GM12878 (cell line): ENCODE results near the gene SIDT2. TPM values are rescaled to one million over a fixed set of nuclear protein-coding genes. Genes with fewer than 3 reads are reported as not detected.
A peak's percentile ranks its signal among the peaks of the same experiment; 100 is the strongest.

Experiments
- ATAC-seq: fragments of 200-7000 bp; cut with Tn5 transposase; 3 replicates; pipeline ENCODE4 v1.9.1; 2020; ENCODE audit warnings: mild to moderate bottlenecking, moderate library complexity
- BruUV-seq: library from RNA; stranded (reverse); fragments of 400-500 nt; replicated peaks from 2 replicates; lab custom pipeline; 2021; lab: Mats Ljungman, UMichigan
- CTCF ChIA-PET: fragments of 300-600 bp; sonication (Branson Sonifier 250); formaldehyde crosslinking; extraction: SDS; loops from one replicate; lab custom pipeline; 2021; ENCODE audit warnings: inconsistent platforms; lab: Yijun Ruan, JAX
- POLR2A ChIA-PET: fragments of 350-600 bp; formaldehyde crosslinking; extraction: SDS; loops from one replicate; lab custom pipeline; 2021; ENCODE audit warnings: inconsistent platforms; lab: Charles Lee
- RAD21 ChIA-PET: fragments of 300-600 bp; sonication (Branson Sonifier 250); formaldehyde crosslinking; loops from one replicate; lab custom pipeline; 2023; ENCODE audit warnings: antibody characterized with exemption; ENCODE audit not compliant: unreplicated experiment; lab: Charles Lee
- SMC1A ChIA-PET: fragments of 300-600 bp; sonication (Branson Sonifier 250); formaldehyde crosslinking; loops from one replicate; lab custom pipeline; 2023; ENCODE audit not compliant: unreplicated experiment, uncharacterized antibody; lab: Charles Lee
- DNase-seq: peaks from one replicate; pipeline ENCODE4 v3.0.0-alpha.2; 2011; ENCODE audit warnings: low read depth, low spot score
- FAIRE-seq: peaks from 3 replicates; lab custom pipeline; 2011; peaks lifted over from hg19 to GRCh38; lab: Jason Lieb, UNC
- H2AFZ ChIP-seq: 2 replicates; pipeline ENCODE4 v1.6.0; 2011; ENCODE audit warnings: low read depth, low read length, control low read depth; ENCODE audit not compliant: control insufficient read depth
- H3K27ac ChIP-seq: 2 replicates; pipeline ENCODE4 v1.5.1; 2011; ENCODE audit warnings: control low read depth; ENCODE audit not compliant: control insufficient read depth, insufficient read depth
- H3K27me3 ChIP-seq, 2 experiments: replicated peaks in 1 of 2; 2 replicates each; pipeline versions ENCODE4 v1.6.0 to v1.6.1; 2011; ENCODE audit warnings: low read length in 1 of 2; ENCODE audit not compliant: control insufficient read depth in 2 of 2, insufficient read depth in 2 of 2
- H3K36me3 ChIP-seq, 2 experiments: 2 replicates each; pipeline ENCODE4 v1.5.1; 2011; ENCODE audit warnings: low read length in 1 of 2; ENCODE audit not compliant: control insufficient read depth in 2 of 2, insufficient read depth in 2 of 2
- H3K4me1 ChIP-seq: 2 replicates; pipeline ENCODE4 v1.6.1; 2011; ENCODE audit warnings: mild to moderate bottlenecking, low read length, moderate library complexity, mixed read lengths; ENCODE audit not compliant: control insufficient read depth, insufficient read depth
- H3K4me2 ChIP-seq: 2 replicates; pipeline ENCODE4 v1.6.0; 2011; ENCODE audit warnings: control low read depth; ENCODE audit not compliant: control insufficient read depth, insufficient read depth
- H3K4me3 ChIP-seq: fragments of 200-600 bp; sonication (generic); 2 replicates; pipeline ENCODE4 v1.5.1; 2016
- H3K79me2 ChIP-seq: 2 replicates; pipeline ENCODE4 v1.6.0; 2011; ENCODE audit warnings: low read length; ENCODE audit not compliant: control insufficient read depth, insufficient read depth
- H3K9ac ChIP-seq: 2 replicates; pipeline ENCODE4 v1.8.0; 2011; ENCODE audit warnings: low read length, control low read depth, mixed read lengths; ENCODE audit not compliant: control insufficient read depth, insufficient read depth
- H3K9me3 ChIP-seq: replicated peaks from 3 replicates; pipeline ENCODE4 v1.5.1; 2011; ENCODE audit warnings: mild to moderate bottlenecking, low read length; ENCODE audit not compliant: control insufficient read depth, insufficient read depth
- H4K20me1 ChIP-seq: 2 replicates; pipeline ENCODE4 v1.6.0; 2011; ENCODE audit not compliant: control insufficient read depth, insufficient read depth
- BACH1 ChIP-seq: fragments of 450-650 bp; IDR thresholded peaks from 2 replicates; pipeline ENCODE4 v1.6.1; 2017; ENCODE audit warnings: mild to moderate bottlenecking, borderline replicate concordance
- BHLHE40 ChIP-seq, 2 experiments: fragments of 450-650 bp in 1 of 2; IDR thresholded peaks; 2 replicates each; pipeline ENCODE4 v1.6.1; 2011 to 2017; ENCODE audit warnings: low read depth in 2 of 2, borderline replicate concordance in 1 of 2, improper control_type of control experiment in 1 of 2, low read length in 1 of 2, mild to moderate bottlenecking in 1 of 2
- CBX3 ChIP-seq: fragments of 200-600 bp; sonication (generic); IDR thresholded peaks from 2 replicates; pipeline ENCODE4 v1.6.1; 2016; ENCODE audit warnings: low read depth, borderline replicate concordance
- CREB1 ChIP-seq: IDR thresholded peaks from 2 replicates; pipeline ENCODE4 v1.6.1; 2012; ENCODE audit warnings: low read depth, mild to moderate bottlenecking, inconsistent platforms
- CREM ChIP-seq: IDR thresholded peaks from 2 replicates; pipeline ENCODE4 v1.6.1; 2014; ENCODE audit warnings: antibody characterized with exemption, low read depth
- HDAC6 ChIP-seq: fragments of 200-600 bp; sonication (generic); IDR thresholded peaks from one replicate; pipeline ENCODE4 v1.8.0; 2017; ENCODE audit warnings: antibody characterized with exemption; ENCODE audit not compliant: unreplicated experiment
- MEF2A ChIP-seq: IDR thresholded peaks from 2 replicates; pipeline ENCODE4 v1.6.1; 2011; ENCODE audit warnings: low read depth, mild to moderate bottlenecking, low read length, moderate library complexity; ENCODE audit not compliant: insufficient read depth
- MXI1 ChIP-seq: fragments of 150-350 bp; IDR thresholded peaks from 2 replicates; pipeline ENCODE4 v1.6.1; 2011; ENCODE audit warnings: low read depth, mild to moderate bottlenecking, inconsistent platforms, low read length, improper control_type of control experiment
- NFIC ChIP-seq: IDR thresholded peaks from 2 replicates; pipeline ENCODE4 v1.6.1; 2012; ENCODE audit warnings: low read depth, mild to moderate bottlenecking, inconsistent platforms, low read length, moderate library complexity
- PAX5 ChIP-seq: IDR thresholded peaks from 2 replicates; pipeline ENCODE4 v1.6.1; 2011; ENCODE audit warnings: low read depth, low read length, borderline replicate concordance
- PAX8 ChIP-seq: fragments of 450-650 bp; IDR thresholded peaks from 2 replicates; pipeline ENCODE4 v1.6.1; 2017; ENCODE audit warnings: mild to moderate bottlenecking, moderate library complexity
- TAF1 ChIP-seq: IDR thresholded peaks from 2 replicates; pipeline ENCODE4 v1.6.1; 2011; ENCODE audit warnings: mild to moderate bottlenecking, low read depth, low read length, borderline replicate concordance
- TCF12 ChIP-seq: IDR thresholded peaks from 2 replicates; pipeline ENCODE4 v1.6.1; 2011; ENCODE audit warnings: low read depth, mild to moderate bottlenecking, low read length
- ZBED1 ChIP-seq: IDR thresholded peaks from 2 replicates; pipeline ENCODE4 v1.6.1; 2016; ENCODE audit warnings: borderline replicate concordance
- WGBS: methylation state at CpG from one replicate; pipeline ENCODE4 v1.1.6; 2016; ENCODE audit warnings: low lambda C conversion rate; ENCODE audit not compliant: insufficient replicate concordance, insufficient coverage; ENCODE audit errors: missing lambda C conversion rate; 5-methylcytosine and 5-hydroxymethylcytosine counted together
- in situ Hi-C: fragments of 300-500 bp; cut with MboI; formaldehyde crosslinking; loops from 9 replicates; pipeline ENCODE4 v1.14.3; 2018; ENCODE audit warnings: mixed read lengths
- intact Hi-C: fragments of 100-400 bp; cut with micrococcal nuclease; formaldehyde crosslinking; loops from one replicate; pipeline ENCODE4 v1.14.2; 2022; ENCODE audit not compliant: unreplicated experiment
- polyA plus RNA-seq, 11 experiments: library from polyadenylated mRNA; depleted of rRNA in 4 of 11; unstranded in 6 of 11; stranded (reverse) in 5 of 11; fragments of >200 nt; fragmentation: Nextera tagmentation in 4 of 11; fragmentation: Illumina TruSeq in 1 of 11; extraction: Ambion mirVana in 4 of 11; extraction: Trizol in 1 of 11; gene quantifications; 1 replicate in 1 of 11; 2 replicates in 10 of 11; pipeline versions ENCODE4 v1.2.1 to v1.2.3, GENCODE V29; 2011 to 2016; ENCODE audit warnings: inconsistent platforms in 2 of 11, missing spikeins in 2 of 11, low read depth in 1 of 11
- total RNA-seq, 4 experiments: library from RNA; depleted of rRNA in 3 of 4; stranded (reverse); fragments of >200 nt in 3 of 4; fragmentation: Illumina TruSeq in 1 of 4; extraction: Trizol in 1 of 4; gene quantifications; 2 replicates each; pipeline versions ENCODE4 v1.2.1 to v1.2.3, GENCODE V29; 2013 to 2021
- TF ChIP-seq, protein P1 (sequence below): fragments of 450-650 bp; IDR thresholded peaks from 2 replicates; pipeline ENCODE4 v1.6.1; 2018; ENCODE audit warnings: mild to moderate bottlenecking, low read depth, moderate library complexity; ENCODE audit not compliant: partially characterized antibody
- TF ChIP-seq, protein P2 (sequence below): fragments of 450-650 bp; IDR thresholded peaks from 2 replicates; pipeline ENCODE4 v1.6.1; 2017; ENCODE audit warnings: low read depth, mild to moderate bottlenecking, moderate library complexity

Gene SIDT2
- total and polyA plus RNA-seq, 10 of the 15 experiments (the other 5 are each of a cell fraction or from before 2014, with no cell fraction given): 4.9 to 23.9 (median 10.3) TPM

DNA sequence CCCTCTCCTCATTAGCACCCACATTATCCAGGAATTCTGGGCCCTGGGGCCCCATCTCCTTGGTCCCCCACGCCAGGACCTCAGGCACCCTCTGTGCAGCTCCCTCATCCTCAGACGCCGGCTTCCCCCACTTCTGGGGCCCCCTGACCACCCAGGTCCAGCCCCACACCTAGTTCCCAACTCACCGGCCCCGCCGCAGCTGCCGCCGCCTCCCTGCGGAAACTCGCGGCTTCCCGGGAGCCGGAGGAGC is 53.2 kb downstream of the SIDT2 start, which contains the start of gene PCSK7:
TSS of gene PCSK7 (minus strand) at position 232 of the 250 bp plus-strand sequence. CDS start 2,229 bp downstream, outside the sequence.
- CTCF ChIA-PET: interaction anchor here (0.6 to 17.3 kb wide), 9 partner anchors 11 to 396 kb away, joined by 3 to 422 read pairs (median 6); partner anchors contain the start of genes CEP164, PAFAH1B2 and SIDT2
- FAIRE-seq: no peak
- TF ChIP-seq MEF2A: no peak
- TF ChIP-seq, protein P1, sequence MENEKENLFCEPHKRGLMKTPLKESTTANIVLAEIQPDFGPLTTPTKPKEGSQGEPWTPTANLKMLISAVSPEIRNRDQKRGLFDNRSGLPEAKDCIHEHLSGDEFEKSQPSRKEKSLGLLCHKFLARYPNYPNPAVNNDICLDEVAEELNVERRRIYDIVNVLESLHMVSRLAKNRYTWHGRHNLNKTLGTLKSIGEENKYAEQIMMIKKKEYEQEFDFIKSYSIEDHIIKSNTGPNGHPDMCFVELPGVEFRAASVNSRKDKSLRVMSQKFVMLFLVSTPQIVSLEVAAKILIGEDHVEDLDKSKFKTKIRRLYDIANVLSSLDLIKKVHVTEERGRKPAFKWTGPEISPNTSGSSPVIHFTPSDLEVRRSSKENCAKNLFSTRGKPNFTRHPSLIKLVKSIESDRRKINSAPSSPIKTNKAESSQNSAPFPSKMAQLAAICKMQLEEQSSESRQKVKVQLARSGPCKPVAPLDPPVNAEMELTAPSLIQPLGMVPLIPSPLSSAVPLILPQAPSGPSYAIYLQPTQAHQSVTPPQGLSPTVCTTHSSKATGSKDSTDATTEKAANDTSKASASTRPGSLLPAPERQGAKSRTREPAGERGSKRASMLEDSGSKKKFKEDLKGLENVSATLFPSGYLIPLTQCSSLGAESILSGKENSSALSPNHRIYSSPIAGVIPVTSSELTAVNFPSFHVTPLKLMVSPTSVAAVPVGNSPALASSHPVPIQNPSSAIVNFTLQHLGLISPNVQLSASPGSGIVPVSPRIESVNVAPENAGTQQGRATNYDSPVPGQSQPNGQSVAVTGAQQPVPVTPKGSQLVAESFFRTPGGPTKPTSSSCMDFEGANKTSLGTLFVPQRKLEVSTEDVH: no peak
- TF ChIP-seq BHLHE40 (IDR thresholded peaks at IDR 0.05; ENCODE audit: borderline replicate concordance in 1 of 2, low read depth in 2 of 2, low read length in 1 of 2): no peak
- TF ChIP-seq NFIC: no peak
- TF ChIP-seq CREB1: peak; percentile 64; the same call in 1 of the 2 replicates
- TF ChIP-seq PAX5: no peak
- TF ChIP-seq CREM: peak; percentile 66; the same call in 1 of the 2 replicates
- TF ChIP-seq BACH1: no peak
- TF ChIP-seq TAF1: peak; percentile 41; the same call in 1 of the 2 replicates
- no peak for TF ChIP-seq HDAC6
- TF ChIP-seq, protein P2, sequence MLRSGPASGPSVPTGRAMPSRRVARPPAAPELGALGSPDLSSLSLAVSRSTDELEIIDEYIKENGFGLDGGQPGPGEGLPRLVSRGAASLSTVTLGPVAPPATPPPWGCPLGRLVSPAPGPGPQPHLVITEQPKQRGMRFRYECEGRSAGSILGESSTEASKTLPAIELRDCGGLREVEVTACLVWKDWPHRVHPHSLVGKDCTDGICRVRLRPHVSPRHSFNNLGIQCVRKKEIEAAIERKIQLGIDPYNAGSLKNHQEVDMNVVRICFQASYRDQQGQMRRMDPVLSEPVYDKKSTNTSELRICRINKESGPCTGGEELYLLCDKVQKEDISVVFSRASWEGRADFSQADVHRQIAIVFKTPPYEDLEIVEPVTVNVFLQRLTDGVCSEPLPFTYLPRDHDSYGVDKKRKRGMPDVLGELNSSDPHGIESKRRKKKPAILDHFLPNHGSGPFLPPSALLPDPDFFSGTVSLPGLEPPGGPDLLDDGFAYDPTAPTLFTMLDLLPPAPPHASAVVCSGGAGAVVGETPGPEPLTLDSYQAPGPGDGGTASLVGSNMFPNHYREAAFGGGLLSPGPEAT: peak; percentile 62; the same call in 1 of the 2 replicates
- 0 out of 2 replicates have a peak, but pooled peaks have one; percentile 30 for TF ChIP-seq TCF12
- TF ChIP-seq CBX3: no peak
- no peak for TF ChIP-seq PAX8
- TF ChIP-seq ZBED1: no peak
- peak; percentile 42; the same call in 1 of the 2 replicates for TF ChIP-seq MXI1

More for the DNA sequence above, 53.2 kb downstream of the SIDT2 start, which contains the start of gene PCSK7:
- no peaks in the 10 kb centered on the region for H3K27me3 ChIP-seq
- ChIA-PET SMC1A (interaction anchor here (0.9 to 12.2 kb wide), 8 partner anchors 43 to 585 kb away, joined by 3 to 187 read pairs (median 5); partner anchors contain the start of genes CEP164, PAFAH1B2 and SIDT2), POLR2A (interaction anchor here (0.8 to 3.6 kb wide), 3 partner anchors 52 to 396 kb away, joined by 4 to 51 read pairs (median 5); partner anchors contain the start of gene SIDT2), RAD21 (interaction anchor here (0.8 to 9.9 kb wide), 9 partner anchors 15 to 585 kb away, joined by 3 to 159 read pairs (median 3); partner anchors contain the start of genes BACE1, CEP164, SIDT2 and SIK3)
- no peaks in the 10 kb centered on the region for H3K9me3 ChIP-seq
- intact Hi-C loops (loop anchor here (2.0 to 5.0 kb wide), 2 partner anchors 95 to 586 kb away; partner anchors contain the start of gene CEP164), in situ Hi-C loops (no loop called here)
- H3K4me2 ChIP-seq: peak within 1 kb of the TSS; percentile 92
- H4K20me1 ChIP-seq: no peaks in the 10 kb centered on the region
- peak within 1 kb of the TSS; percentile 93 for H3K9ac ChIP-seq
- peaks cover 46% of the 10 kb centered on the region for H3K79me2 ChIP-seq
- WGBS: under 1% methylated on average over 13 of the region's 13 CpGs
- peaks cover 9 to 16% of the 10 kb centered on the region in 2 experiments; a peak in 3 of 4 replicates for H3K36me3 ChIP-seq
- no TSS peak for BruUV-seq
- H2AFZ ChIP-seq: peak within 1 kb of the TSS; percentile 88
- ATAC-seq: no peak
- H3K4me3 ChIP-seq: peak within 1 kb of the TSS; percentile 89
- peaks cover 9% of the 10 kb centered on the region for H3K4me1 ChIP-seq
- no peak for DNase-seq
- H3K27ac ChIP-seq: peak within 1 kb of the TSS; percentile 87
